ENCODE results near the gene OR6B3.
A peak's percentile ranks its signal among the peaks of the same experiment; 100 is the strongest.
"Not testable (repeated sequence)": the region's sequence is repeated elsewhere in the genome, so short reads cannot be mapped to it uniquely, and the experiment has no call there.

OR6B3 gene

GRCh38 chr2:240044096-240044495 is 9.2 kb downstream of the OR6B3 start:
- H3K36me3 ChIP-seq (ENCODE audit: control insufficient read depth in 2 of 2, insufficient read depth in 2 of 2, low read length in 2 of 2); H3K9ac ChIP-seq (ENCODE audit: low read length in 2 of 2); H3K4me3 ChIP-seq (ENCODE audit: low read length in 2 of 2); H3K9me3 ChIP-seq (ENCODE audit: control insufficient read depth in 2 of 2, low read length in 2 of 2); H3K27ac ChIP-seq (ENCODE audit: low read length); H3K4me1 ChIP-seq (ENCODE audit: control insufficient read depth, insufficient read depth, low read length): not testable (repeated sequence)
- peaks cover 32% of the 10 kb centered on the region in 2 donors for H3K27me3 ChIP-seq (ENCODE audit: control insufficient read depth in 1 of 2, insufficient read depth in 2 of 2, low read length in 2 of 2)

- no peaks in the 10 kb centered on the region for H3K9me3 ChIP-seq (ENCODE audit: control insufficient read depth in 2 of 2, low read length in 2 of 2)
- H3K27ac ChIP-seq (ENCODE audit: low read length) = no peak overlapping the region
- no peak overlapping the region for H3K9ac ChIP-seq (ENCODE audit: low read length in 2 of 2)
- no peak overlapping the region for H3K4me3 ChIP-seq (ENCODE audit: low read length in 2 of 2)
- H3K27me3 ChIP-seq (ENCODE audit: control insufficient read depth in 1 of 2, insufficient read depth in 2 of 2, low read length in 2 of 2) = peaks cover 27% of the 10 kb centered on the region in 2 donors
- no peaks in the 10 kb centered on the region for H3K4me1 ChIP-seq (ENCODE audit: control insufficient read depth, insufficient read depth, low read length)
- H3K36me3 ChIP-seq (ENCODE audit: control insufficient read depth in 2 of 2, insufficient read depth in 2 of 2, low read length in 2 of 2) = no peaks in the 10 kb centered on the region
Observed at GRCh38 chr2:240043279-240043989, 9.9 kb downstream of the OR6B3 start.

- no peaks in the 10 kb centered on the region for H3K36me3 ChIP-seq (ENCODE audit: control insufficient read depth in 2 of 2, insufficient read depth in 2 of 2, low read length in 2 of 2)
- no peak overlapping the region for H3K4me3 ChIP-seq (ENCODE audit: low read length in 2 of 2)
- peaks cover 21 to 23% of the 10 kb centered on the region in 2 donors for H3K27me3 ChIP-seq (ENCODE audit: control insufficient read depth in 1 of 2, insufficient read depth in 2 of 2, low read length in 2 of 2)
- H3K27ac ChIP-seq (ENCODE audit: low read length) = no peak overlapping the region
- H3K9ac ChIP-seq (ENCODE audit: low read length in 2 of 2) = no peak overlapping the region
- H3K4me1 ChIP-seq (ENCODE audit: control insufficient read depth, insufficient read depth, low read length) = no peaks in the 10 kb centered on the region
- no peaks in the 10 kb centered on the region for H3K9me3 ChIP-seq (ENCODE audit: control insufficient read depth in 2 of 2, low read length in 2 of 2)
Observed at GRCh38 chr2:240042740-240043139, 10.6 kb downstream of the OR6B3 start.

GRCh38 chr2:240041363-240041762 is 12.0 kb downstream of the OR6B3 start:
- Histone ChIP-seq H3K27me3 (ENCODE audit: control insufficient read depth in 1 of 2, insufficient read depth in 2 of 2, low read length in 2 of 2) (peaks cover 19 to 21% of the 10 kb centered on the region in 2 donors), H3K4me3 (ENCODE audit: low read length in 2 of 2) (no peak overlapping the region), H3K9ac (ENCODE audit: low read length in 2 of 2) (no peak overlapping the region), H3K27ac (ENCODE audit: low read length) (no peak overlapping the region), H3K4me1 (ENCODE audit: control insufficient read depth, insufficient read depth, low read length) (no peaks in the 10 kb centered on the region), H3K36me3 (ENCODE audit: control insufficient read depth in 2 of 2, insufficient read depth in 2 of 2, low read length in 2 of 2) (no peaks in the 10 kb centered on the region), H3K9me3 (ENCODE audit: control insufficient read depth in 2 of 2, low read length in 2 of 2) (no peaks in the 10 kb centered on the region)

- no peaks in the 10 kb centered on the region for H3K9me3 ChIP-seq (ENCODE audit: control insufficient read depth in 2 of 2, low read length in 2 of 2)
- no peaks in the 10 kb centered on the region for H3K36me3 ChIP-seq (ENCODE audit: control insufficient read depth in 2 of 2, insufficient read depth in 2 of 2, low read length in 2 of 2)
- no peak overlapping the region for H3K4me3 ChIP-seq (ENCODE audit: low read length in 2 of 2)
- H3K4me1 ChIP-seq (ENCODE audit: control insufficient read depth, insufficient read depth, low read length) = no peaks in the 10 kb centered on the region
- H3K27ac ChIP-seq (ENCODE audit: low read length) = no peak overlapping the region
- peaks cover 16 to 18% of the 10 kb centered on the region in 2 donors for H3K27me3 ChIP-seq (ENCODE audit: control insufficient read depth in 1 of 2, insufficient read depth in 2 of 2, low read length in 2 of 2)
- H3K9ac ChIP-seq (ENCODE audit: low read length in 2 of 2) = no peak overlapping the region
Observed at GRCh38 chr2:240037358-240037757, 16.0 kb downstream of the OR6B3 start.

GRCh38 chr2:240033330-240033678 is 20.0 kb downstream of the OR6B3 start:
- H3K36me3 ChIP-seq (ENCODE audit: control insufficient read depth in 2 of 2, insufficient read depth in 2 of 2, low read length in 2 of 2) = no peaks in the 10 kb centered on the region
- H3K4me1 ChIP-seq (ENCODE audit: control insufficient read depth, insufficient read depth, low read length) = no peaks in the 10 kb centered on the region
- peaks cover 0 to 4% of the 10 kb centered on the region in 2 donors for H3K9me3 ChIP-seq (ENCODE audit: control insufficient read depth in 2 of 2, low read length in 2 of 2)
- no peak overlapping the region for H3K4me3 ChIP-seq (ENCODE audit: low read length in 2 of 2)
- no peak overlapping the region for H3K9ac ChIP-seq (ENCODE audit: low read length in 2 of 2)
- peaks cover 2 to 3% of the 10 kb centered on the region in 2 donors for H3K27me3 ChIP-seq (ENCODE audit: control insufficient read depth in 1 of 2, insufficient read depth in 2 of 2, low read length in 2 of 2)
- no peak overlapping the region for H3K27ac ChIP-seq (ENCODE audit: low read length)

- Histone ChIP-seq H3K4me1 (ENCODE audit: control insufficient read depth, insufficient read depth, low read length) (no peaks in the 10 kb centered on the region), H3K27me3 (ENCODE audit: control insufficient read depth in 1 of 2, insufficient read depth in 2 of 2, low read length in 2 of 2) (peaks cover 2 to 3% of the 10 kb centered on the region in 2 donors), H3K36me3 (ENCODE audit: control insufficient read depth in 2 of 2, insufficient read depth in 2 of 2, low read length in 2 of 2) (no peaks in the 10 kb centered on the region), H3K4me3 (ENCODE audit: low read length in 2 of 2) (no peak overlapping the region), H3K9me3 (ENCODE audit: control insufficient read depth in 2 of 2, low read length in 2 of 2) (peaks cover 0 to 4% of the 10 kb centered on the region in 2 donors), H3K27ac (ENCODE audit: low read length) (no peak overlapping the region), H3K9ac (ENCODE audit: low read length in 2 of 2) (no peak overlapping the region)
Observed at GRCh38 chr2:240032406-240033329, 20.7 kb downstream of the OR6B3 start.

GRCh38 chr2:240030379-240031094 is 22.8 kb downstream of the OR6B3 start, which contains the start of gene OR6B2:
Gene OR6B2 (minus strand): TSS chr2:240030429. CDS start chr2:240030429, 0 bp downstream.
- H3K27ac ChIP-seq (ENCODE audit: low read length) = no peak within 1 kb of the TSS
- H3K27me3 ChIP-seq (ENCODE audit: control insufficient read depth in 1 of 2, insufficient read depth in 2 of 2, low read length in 2 of 2) = peaks cover 2 to 3% of the 10 kb centered on the region in 2 donors
- H3K4me1 ChIP-seq (ENCODE audit: control insufficient read depth, insufficient read depth, low read length) = no peaks in the 10 kb centered on the region
- peaks cover 0 to 4% of the 10 kb centered on the region in 2 donors for H3K9me3 ChIP-seq (ENCODE audit: control insufficient read depth in 2 of 2, low read length in 2 of 2)
- H3K4me3 ChIP-seq (ENCODE audit: low read length in 2 of 2) = no peak within 1 kb of the TSS
- no peak within 1 kb of the TSS for H3K9ac ChIP-seq (ENCODE audit: low read length in 2 of 2)
- no peaks in the 10 kb centered on the region for H3K36me3 ChIP-seq (ENCODE audit: control insufficient read depth in 2 of 2, insufficient read depth in 2 of 2, low read length in 2 of 2)

GRCh38 chr2:240024766-240025165 is 28.6 kb downstream of the OR6B3 start:
- Histone ChIP-seq H3K27me3 (ENCODE audit: control insufficient read depth in 1 of 2, insufficient read depth in 2 of 2, low read length in 2 of 2) (no peaks in the 10 kb centered on the region), H3K9ac (ENCODE audit: low read length in 2 of 2) (peak overlapping the region; percentile 81 to 90), H3K4me3 (ENCODE audit: low read length in 2 of 2) (peak overlapping the region; percentile 79 to 96), H3K4me1 (ENCODE audit: control insufficient read depth, insufficient read depth, low read length) (peaks cover 14% of the 10 kb centered on the region), H3K36me3 (ENCODE audit: control insufficient read depth in 2 of 2, insufficient read depth in 2 of 2, low read length in 2 of 2) (peaks cover 14 to 16% of the 10 kb centered on the region in 2 donors), H3K27ac (ENCODE audit: low read length) (no peak overlapping the region), H3K9me3 (ENCODE audit: control insufficient read depth in 2 of 2, low read length in 2 of 2) (peaks cover 0 to 4% of the 10 kb centered on the region in 2 donors)

- peak overlapping the region; percentile 79 to 96 for H3K4me3 ChIP-seq (ENCODE audit: low read length in 2 of 2)
- no peak overlapping the region for H3K9ac ChIP-seq (ENCODE audit: low read length in 2 of 2)
- peaks cover 18 to 20% of the 10 kb centered on the region in 2 donors for H3K36me3 ChIP-seq (ENCODE audit: control insufficient read depth in 2 of 2, insufficient read depth in 2 of 2, low read length in 2 of 2)
- peaks cover 0 to 4% of the 10 kb centered on the region in 2 donors for H3K9me3 ChIP-seq (ENCODE audit: control insufficient read depth in 2 of 2, low read length in 2 of 2)
- H3K4me1 ChIP-seq (ENCODE audit: control insufficient read depth, insufficient read depth, low read length) = peaks cover 14% of the 10 kb centered on the region
- no peaks in the 10 kb centered on the region for H3K27me3 ChIP-seq (ENCODE audit: control insufficient read depth in 1 of 2, insufficient read depth in 2 of 2, low read length in 2 of 2)
- H3K27ac ChIP-seq (ENCODE audit: low read length) = no peak overlapping the region
Observed at GRCh38 chr2:240023792-240024191, 29.5 kb downstream of the OR6B3 start.
